Fibroblast of skin of abdomen (primary cell): ENCODE results near the gene PRDM15.

ENCODE experiments used
- DNase-seq: peaks from one replicate; pipeline ENCODE4 v3.0.0-alpha.2; 2013

Gene PRDM15

GRCh38 chr21:41885341-41886024, 6.3 kb upstream of the PRDM15 start:
- DNase-seq, result no peak

- DNase-seq, result no peak
These were observed 5.4 kb upstream of the PRDM15 start for GRCh38 chr21:41884501-41885030.

- no peak for DNase-seq
These were observed 4.4 kb upstream of the PRDM15 start for GRCh38 chr21:41883582-41883981.

- no peak for DNase-seq
These were observed 1.9 kb upstream of the PRDM15 start for GRCh38 chr21:41881051-41881450.

DNA sequence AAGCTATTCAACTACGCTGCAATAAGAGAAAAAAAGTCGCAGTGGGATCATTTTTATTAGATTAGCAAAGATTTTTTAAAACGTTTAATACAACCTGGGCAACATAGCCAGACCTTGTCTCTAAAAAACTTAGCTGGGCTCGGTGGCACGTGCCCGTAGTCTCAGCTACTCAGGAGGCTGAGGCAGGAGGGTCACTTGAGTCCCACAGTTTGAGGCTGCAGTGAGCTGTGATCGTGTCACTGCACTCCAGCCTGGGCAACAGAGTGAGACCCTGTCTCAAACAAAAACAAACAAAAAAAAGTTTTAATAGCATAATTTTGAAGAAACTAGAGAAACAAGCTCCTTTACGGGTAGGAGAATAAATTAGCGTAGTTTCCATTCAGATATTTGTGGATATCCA, 1.0 kb upstream of the PRDM15 start:
- no peak for DNase-seq

GRCh38 chr21:41878831-41879189, 334 bp downstream of the PRDM15 start:
- DNase-seq, result peak; percentile 88

DNA sequence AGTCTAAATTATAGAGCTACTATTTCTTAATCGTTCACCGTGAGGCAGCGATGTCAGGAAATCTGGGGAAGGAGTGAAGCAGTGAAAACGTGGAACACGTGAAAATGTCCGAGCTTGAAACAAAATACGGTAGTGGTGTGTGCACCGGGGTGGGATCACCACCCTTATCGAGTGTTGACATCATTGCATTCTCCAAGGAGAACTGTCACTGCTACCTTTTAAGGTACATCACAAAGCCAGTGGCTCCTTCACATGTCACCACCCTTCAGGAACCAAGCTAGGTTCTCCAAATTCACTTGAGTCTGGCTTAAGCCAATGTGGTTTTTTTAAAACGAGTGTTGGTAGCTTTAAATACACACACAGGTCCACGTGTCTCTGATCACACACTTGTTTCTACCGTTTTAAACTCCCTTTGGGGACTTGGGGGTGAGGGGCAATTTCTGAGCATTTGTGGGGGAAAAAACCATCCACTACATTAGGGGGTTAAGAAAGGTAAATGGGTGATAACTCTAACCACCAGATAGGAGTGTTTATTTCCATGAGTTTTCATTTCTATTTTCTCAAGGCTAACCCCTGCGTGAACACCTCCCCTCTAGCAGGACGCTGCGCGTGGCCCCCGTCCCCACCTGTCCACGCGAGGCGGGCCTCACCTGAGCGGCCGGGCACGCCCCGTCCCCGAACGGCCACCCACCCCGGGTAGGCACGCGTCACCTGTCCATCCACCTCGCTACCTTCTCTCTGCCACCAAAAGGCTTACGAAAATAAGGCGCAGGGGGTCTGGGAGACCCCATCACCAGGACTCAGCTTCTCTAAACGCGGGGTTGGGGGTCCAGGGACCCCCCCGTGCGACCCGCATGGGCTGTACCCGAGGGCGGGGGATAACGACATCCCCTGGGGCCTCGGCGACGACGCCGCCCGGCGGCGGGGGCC, 978 bp downstream of the PRDM15 start:
- peak; percentile 37 for DNase-seq

DNA sequence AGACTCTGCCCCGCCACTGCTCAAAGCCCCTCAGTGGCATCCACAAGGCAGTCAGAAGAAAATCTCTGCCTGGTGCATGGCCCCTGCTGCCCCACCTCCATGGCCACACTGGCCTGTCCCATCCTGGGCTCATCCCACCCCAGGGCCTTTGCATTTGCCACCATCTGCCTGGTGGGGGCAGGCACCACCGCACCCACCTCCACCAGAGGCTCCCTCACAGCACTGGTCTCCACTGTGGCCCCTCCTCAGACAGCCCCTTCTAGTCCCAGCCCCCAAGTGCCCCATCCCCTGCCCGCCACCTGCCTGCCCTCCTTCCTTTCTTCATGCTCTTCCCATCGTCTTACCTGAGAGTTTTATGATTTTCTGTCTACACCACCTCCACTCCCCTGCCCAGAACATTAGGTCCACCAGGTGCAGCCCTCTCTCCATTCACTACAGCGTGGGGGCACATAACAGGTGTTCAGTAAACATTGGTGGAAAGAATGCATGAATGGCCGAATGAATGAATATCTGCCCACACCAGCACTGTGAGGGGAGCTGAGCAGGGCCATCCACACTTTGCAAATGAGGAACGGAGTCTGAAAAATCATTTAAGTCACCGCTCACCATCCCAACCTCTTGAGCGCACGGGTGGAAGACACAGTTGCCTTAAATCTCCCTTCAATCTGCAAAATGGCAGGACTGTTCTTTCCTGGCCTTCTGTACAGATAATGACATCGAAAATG, 2.1 kb downstream of the PRDM15 start:
- no peak for DNase-seq

DNA sequence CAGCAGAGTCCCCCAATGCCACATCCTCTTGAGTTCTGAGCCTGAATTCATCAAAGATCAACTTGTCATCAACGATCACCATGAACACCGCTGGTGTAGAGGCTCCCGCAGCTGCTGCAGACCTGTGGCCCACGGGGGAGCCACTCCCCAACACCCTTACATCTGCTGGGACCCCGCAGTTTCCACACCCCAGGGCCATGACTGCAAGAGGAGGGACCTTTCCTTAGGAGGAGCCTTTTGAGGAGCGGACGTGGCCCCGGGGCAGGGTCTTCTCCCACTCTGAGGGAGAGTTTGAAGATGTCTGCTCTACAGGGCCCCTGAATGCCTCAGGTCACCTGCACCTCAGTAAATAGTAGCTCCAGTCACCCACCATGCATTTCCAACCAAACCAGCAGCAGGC, 2.7 kb downstream of the PRDM15 start:
- DNase-seq, result no peak

- DNase-seq, result no peak
These were observed 4.1 kb downstream of the PRDM15 start for GRCh38 chr21:41875086-41875485.

DNA sequence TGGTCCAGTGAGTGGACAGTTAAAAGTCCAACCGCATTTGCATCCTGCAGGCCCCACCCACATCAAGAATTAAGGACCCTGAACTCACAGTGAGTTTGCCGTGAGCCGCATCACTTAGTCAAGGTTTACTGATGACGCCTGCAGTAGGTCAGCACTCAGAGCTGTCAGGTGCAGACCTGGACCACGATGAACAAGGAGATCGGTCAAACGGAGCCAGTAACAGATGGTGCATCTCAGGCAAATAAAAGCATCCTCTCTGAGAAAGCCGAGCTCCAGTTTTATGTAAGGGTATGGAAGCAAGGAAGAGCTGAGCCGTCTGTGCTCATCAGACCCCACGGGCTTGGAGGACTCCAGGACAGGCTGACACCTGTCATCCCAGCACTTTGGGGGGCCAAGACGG, 4.5 kb downstream of the PRDM15 start:
- DNase-seq, result no peak

DNA sequence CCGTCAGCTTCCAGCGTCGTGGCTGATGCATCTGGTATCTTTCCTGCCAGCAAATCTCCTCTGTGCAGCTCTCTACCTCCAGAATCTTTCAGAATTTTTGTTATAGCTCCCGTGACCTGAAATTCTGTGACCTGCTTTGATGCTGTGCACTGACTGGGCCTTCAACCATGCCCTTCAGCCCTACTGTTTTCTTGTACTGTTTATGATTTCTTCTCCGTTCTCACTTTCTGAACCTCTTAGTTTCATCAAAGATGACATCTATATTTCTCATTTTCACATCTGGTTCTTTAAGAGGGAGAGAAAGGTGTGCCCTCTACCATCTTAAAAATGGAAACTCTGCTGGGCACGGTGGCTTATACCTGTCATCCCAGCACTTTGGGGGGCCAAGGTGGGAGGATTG, 5.7 kb downstream of the PRDM15 start:
- DNase-seq, result no peak

- no peak for DNase-seq
These were observed 6.1 kb downstream of the PRDM15 start for GRCh38 chr21:41873005-41873404.

GRCh38 chr21:41871293-41872030, 7.7 kb downstream of the PRDM15 start:
- no peak for DNase-seq

GRCh38 chr21:41869771-41870170, 9.4 kb downstream of the PRDM15 start:
- no peak for DNase-seq

DNA sequence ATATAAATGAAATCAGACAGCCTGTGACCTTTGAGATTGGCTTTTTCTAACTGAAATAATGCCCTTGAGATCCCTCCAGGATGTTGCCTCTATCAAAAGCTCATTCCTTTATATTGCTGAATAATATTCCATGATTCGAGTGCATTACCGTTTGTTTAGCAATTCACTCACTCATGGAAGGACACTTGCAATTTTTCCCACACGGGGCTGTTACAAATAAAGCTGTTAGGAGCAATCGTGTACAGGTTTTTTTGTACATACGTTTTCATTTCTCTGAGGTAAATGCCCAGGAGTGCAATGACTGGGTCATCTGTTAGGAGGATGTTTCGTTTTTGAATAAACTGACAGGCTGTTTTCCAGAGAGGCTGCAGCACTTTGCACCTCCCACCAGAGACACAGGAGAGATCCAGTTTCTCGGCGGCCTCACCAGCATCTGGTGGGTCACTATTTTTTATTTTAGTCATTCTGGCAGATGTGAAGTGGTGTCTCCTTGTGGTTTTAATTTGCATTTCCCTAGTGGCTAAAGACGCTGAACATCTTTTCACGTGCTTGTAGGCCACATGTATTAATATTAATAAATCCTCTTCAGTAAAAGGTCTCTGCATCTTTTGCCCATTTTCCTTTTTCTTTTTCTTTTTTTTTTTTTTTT, 11.0 kb downstream of the PRDM15 start:
- DNase-seq, result peak; percentile 60

GRCh38 chr21:41867313-41867712, 11.8 kb downstream of the PRDM15 start:
- DNase-seq, result no peak

DNA sequence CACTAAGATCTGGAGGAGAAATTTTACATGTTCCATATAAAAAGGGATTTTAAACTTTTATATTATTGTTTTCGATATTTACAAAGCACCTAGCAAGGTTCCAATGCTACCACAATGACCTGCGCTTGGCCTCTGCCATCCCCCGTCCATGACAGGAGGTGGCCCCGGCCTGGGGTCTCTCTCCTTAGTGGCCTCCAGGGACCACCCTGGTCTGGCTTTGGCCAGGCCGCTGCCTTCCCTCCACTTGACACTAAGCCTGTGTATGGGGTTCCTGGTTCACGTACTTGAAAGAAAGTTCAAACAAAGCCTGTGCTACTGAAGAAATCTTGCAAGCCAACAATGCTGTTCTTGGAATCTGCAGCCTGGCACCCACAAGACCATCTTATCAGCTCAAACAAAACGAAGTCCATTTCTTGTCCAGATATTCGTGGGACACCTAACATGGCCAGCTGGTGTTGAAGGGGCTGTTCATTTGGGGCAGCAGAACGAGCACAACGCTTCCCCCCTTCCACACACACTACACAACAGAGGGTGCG, 12.8 kb downstream of the PRDM15 start:
- DNase-seq, result no peak

GRCh38 chr21:41865002-41865777, 14.0 kb downstream of the PRDM15 start:
- DNase-seq, result no peak

DNA sequence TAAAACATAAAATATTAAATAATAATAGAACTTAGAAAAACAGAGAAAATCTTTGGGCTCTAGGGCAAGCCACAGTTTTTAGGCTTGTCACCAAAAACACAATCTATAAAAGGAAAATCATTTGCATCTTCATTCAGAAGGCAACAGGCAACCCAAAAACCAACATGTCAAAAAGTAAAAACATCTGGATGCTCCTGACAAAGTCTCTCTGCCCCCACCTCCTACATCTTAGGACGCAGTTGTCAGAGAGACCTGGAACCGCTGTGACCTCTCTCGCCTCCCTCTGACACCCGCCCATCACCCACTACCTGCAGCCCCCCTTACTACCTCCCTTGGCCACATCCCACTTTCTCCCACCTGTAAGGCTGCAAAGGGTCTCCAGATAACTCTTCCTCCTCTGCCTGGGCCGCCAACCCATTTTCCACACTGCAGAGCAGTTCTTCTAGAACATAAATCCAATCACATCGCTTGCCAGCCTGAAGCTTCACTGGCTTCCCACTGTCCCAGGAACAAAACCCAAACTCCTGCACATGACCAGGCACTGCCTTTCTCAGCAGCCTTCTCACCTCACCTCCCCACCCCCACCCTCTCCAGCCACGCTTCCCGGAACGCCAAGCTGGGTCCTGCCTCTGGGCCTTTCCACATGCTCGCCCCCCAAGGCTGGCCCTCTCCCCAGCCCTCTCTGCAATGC, 14.7 kb downstream of the PRDM15 start:
- no peak for DNase-seq
